IPS-20b (cell line): ENCODE measurements around the gene XBP1.

ENCODE experiments used
- H3K27ac ChIP-seq: one replicate; pipeline ENCODE4 v1.5.1; 2013; ENCODE audit warnings: low read length
- H3K27me3 ChIP-seq: 2 replicates; pipeline ENCODE4 v1.6.1; 2013; ENCODE audit warnings: mild to moderate bottlenecking, low read length, inconsistent platforms; ENCODE audit not compliant: insufficient read depth
- H3K36me3 ChIP-seq: 2 replicates; pipeline ENCODE4 v1.6.1; 2013; ENCODE audit warnings: low read depth, mild to moderate bottlenecking, inconsistent platforms, low read length, moderate library complexity; ENCODE audit not compliant: insufficient read depth
- H3K4me1 ChIP-seq: 2 replicates; pipeline ENCODE4 v1.6.1; 2013; ENCODE audit warnings: mild to moderate bottlenecking, control low read depth, inconsistent platforms, low read length, moderate library complexity; ENCODE audit not compliant: insufficient read depth
- H3K4me3 ChIP-seq: 2 replicates; pipeline ENCODE4 v1.5.1; 2013; ENCODE audit warnings: mild to moderate bottlenecking, low read length, inconsistent platforms
- H3K9ac ChIP-seq: 2 replicates; pipeline ENCODE4 v1.6.1; 2013; ENCODE audit warnings: low read depth, mild to moderate bottlenecking, inconsistent platforms, low read length, moderate library complexity
- H3K9me3 ChIP-seq: 2 replicates; pipeline ENCODE4 v1.6.1; 2013; ENCODE audit warnings: mild to moderate bottlenecking, low read depth, low read length, inconsistent platforms; ENCODE audit not compliant: insufficient read depth

Gene XBP1

DNA sequence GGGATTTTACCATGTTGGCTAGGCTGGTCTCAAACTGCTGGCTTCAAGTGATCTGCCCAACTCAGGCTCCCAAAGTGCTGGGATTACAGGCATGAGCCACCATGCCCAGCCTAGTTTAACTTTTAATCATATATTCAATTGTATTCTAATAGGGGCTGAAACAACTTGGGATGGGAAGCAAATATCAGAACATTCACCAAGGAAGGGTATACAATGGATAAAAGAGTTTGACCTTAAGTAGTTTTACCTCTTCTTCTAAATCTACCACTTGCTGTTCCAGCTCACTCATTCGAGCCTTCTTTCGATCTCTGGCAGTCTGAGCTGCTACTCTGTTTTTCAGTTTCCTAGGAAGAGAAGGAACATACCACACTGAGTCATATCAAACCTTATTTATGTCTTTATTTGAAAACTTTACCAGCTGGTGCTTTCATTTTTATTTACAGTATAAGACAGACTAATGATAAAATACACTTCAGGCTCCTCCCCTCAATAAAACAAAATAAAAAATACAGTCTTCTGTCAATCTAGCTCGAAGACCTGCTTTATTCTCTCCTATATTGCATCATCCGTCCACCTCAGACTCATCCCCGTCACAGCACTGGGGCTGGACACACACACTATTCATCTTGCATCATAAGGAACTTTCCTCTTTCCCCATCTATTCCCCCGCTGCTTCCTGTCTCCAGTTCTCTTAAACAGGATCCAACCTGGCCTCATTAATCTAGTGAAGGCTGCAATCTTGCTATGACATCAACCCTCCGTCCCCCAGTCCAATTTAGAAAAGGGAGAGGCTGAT is 1.4 kb downstream of the XBP1 start:
- peak overlapping the region; percentile 94 for H3K9ac ChIP-seq
- H3K4me3 ChIP-seq, result peak overlapping the region; percentile 89
- H3K4me1 ChIP-seq, result peaks cover 6% of the 10 kb centered on the region; the same call in 1 of the 2 replicates
- no peaks in the 10 kb centered on the region for H3K27me3 ChIP-seq
- no peaks in the 10 kb centered on the region for H3K9me3 ChIP-seq
- peak overlapping the region; percentile 50 for H3K27ac ChIP-seq
- peaks cover 49% of the 10 kb centered on the region for H3K36me3 ChIP-seq

DNA sequence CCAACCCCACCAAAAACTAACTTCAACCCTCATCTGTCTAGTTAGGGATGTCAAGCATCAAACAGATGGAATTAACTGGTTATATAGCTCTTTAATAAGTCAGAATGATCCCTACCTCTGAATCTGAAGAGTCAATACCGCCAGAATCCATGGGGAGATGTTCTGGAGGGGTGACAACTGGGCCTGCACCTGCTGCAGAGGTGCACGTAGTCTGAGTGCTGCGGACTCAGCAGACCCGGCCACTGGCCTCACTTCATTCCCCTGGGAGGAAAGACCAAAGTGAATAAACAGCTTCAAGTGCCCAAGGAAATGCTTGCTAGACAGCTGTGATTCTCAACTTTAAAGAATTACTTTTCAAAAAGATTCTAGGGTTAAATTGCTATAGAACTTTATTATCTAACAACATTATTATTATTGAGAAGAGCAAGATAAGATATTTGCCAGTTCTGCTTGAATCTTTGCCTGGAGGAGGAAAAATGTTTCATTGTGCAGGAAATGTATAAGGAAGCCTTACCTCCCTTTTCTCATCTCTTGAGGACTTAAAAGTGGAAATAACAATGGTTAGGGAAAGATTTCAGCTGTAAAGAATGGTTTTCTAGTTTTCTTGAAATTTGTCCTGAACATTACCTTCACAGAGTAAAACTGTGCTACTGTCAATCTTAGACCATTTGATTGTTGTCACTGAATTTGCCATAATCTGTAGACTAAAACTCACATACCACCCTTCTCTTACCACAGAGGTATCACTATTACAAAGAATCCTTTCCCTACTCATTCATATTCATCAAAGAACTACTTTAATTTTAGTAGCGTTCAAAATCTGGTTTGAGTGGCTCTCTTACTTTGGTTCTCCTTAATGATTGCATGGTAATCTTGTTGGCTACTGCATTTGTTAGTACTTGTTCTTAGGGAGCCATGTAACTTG is 4.2 kb downstream of the XBP1 start:
- no peaks in the 10 kb centered on the region for H3K9me3 ChIP-seq
- H3K9ac ChIP-seq, result no peak overlapping the region
- no peak overlapping the region for H3K4me3 ChIP-seq
- H3K27ac ChIP-seq, result no peak overlapping the region
- H3K27me3 ChIP-seq, result no peaks in the 10 kb centered on the region
- H3K36me3 ChIP-seq, result peaks cover 52% of the 10 kb centered on the region
- 0 out of 2 replicates have a peak, but pooled peaks cover 3% of the 10 kb centered on the region for H3K4me1 ChIP-seq

DNA sequence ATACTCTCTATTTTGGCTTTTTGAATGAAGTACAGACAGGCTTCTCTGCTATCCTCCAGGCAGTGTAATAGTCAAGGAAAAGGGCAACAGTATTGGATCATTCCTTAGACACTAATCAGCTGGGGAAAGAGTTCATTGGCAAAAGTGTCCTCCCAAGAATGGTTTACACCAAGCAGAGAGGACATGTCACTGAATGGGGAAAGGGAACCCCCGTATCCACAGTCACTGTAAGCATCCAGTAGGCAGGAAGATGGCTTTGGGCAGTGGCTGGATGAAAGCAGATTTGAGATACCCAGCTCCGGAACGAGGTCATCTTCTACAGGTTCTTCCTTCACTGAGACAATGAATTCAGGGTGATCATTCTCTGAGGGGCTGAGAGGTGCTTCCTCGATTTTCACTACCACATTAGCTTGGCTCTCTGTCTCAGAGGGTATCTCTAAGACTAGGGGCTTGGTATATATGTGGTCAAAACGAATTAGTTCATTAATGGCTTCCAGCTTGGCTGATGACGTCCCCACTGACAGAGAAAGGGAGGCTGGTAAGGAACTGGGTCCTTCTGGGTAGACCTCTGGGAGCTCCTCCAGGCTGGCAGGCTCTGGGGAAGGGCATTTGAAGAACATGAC is 5.2 kb downstream of the XBP1 start:
- H3K4me3 ChIP-seq, result no peak overlapping the region
- no peaks in the 10 kb centered on the region for H3K9me3 ChIP-seq
- H3K27me3 ChIP-seq, result no peaks in the 10 kb centered on the region
- H3K36me3 ChIP-seq, result peaks cover 52% of the 10 kb centered on the region
- H3K4me1 ChIP-seq, result 0 out of 2 replicates have a peak, but pooled peaks cover 3% of the 10 kb centered on the region
- no peak overlapping the region for H3K27ac ChIP-seq
- no peak overlapping the region for H3K9ac ChIP-seq

DNA sequence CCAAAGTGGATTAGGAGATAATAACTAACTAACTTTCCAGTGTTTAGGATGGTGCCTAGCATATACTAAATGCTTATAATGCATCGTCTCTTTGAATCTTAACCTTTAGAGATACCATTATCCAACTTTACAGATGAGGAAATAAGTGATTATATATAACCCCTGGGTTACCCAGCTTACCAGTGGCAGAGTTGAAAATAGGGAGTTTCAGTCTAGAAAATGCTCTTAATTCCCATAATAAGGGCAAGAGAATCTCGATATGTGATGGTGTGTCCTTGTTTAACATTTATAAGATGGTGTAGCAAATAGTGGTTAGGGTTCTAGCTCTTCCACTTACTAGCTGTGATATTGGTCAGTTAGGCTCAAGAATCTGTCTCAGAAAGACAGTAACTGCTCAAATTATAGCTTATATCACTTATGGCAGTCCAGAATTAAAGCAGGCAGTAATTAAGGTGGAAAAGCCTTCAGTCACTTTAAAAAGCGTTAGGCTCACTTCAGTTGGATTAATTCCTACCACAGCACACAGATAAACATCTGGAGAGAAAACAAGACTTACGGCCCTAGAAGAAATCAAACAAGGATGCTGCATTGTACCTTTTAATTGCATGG is 6.3 kb downstream of the XBP1 start:
- no peaks in the 10 kb centered on the region for H3K9me3 ChIP-seq
- H3K27ac ChIP-seq, result no peak overlapping the region
- no peak overlapping the region for H3K9ac ChIP-seq
- H3K4me3 ChIP-seq, result no peak overlapping the region
- H3K4me1 ChIP-seq, result 0 out of 2 replicates have a peak, but pooled peaks cover 3% of the 10 kb centered on the region
- H3K36me3 ChIP-seq, result peaks cover 52% of the 10 kb centered on the region
- no peaks in the 10 kb centered on the region for H3K27me3 ChIP-seq

DNA sequence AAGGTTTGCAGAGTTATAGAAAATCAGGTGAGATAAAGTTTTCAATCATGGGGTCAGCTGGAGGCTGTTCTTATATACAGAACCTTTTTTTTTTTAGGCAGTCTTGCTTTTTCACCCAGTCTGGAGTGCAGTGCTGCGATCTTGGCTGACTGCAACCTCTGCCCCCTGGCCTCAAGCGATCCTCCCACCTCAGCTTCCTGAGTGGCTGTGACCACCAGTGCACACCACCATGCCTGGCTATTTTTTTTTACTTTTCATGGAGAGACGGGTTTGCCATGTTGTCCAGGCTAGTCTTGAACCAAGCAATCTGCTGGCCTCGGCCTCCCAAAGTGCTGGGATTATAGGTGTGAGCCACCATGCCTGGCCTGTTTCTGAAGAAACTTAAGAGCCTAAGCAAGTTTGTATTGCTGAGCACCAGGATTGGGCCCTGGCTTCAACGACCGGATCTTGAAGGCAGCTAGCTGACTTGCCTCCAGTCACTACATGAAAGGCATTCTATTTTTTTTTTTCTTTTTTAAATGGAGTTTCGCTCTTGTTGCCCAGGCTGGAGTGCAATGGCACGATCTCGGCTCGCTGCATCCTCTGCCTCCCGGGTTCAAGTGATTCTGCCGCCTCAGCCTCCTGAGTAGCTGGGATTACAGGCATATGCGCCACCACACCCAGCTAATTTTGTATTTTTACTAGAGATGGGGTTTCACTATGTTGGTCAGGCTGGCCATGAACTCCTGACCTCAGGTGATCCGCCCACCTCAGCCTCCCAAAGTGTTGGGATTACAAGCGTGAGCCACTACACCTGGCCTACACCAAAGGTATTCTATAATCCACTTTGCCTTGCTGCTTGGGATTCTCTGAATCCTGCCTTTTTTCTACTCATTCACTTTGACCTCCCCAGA is 7.6 kb downstream of the XBP1 start:
- Histone ChIP-seq H3K9me3 (no peaks in the 10 kb centered on the region), H3K4me3 (no peak overlapping the region), H3K27ac (no peak overlapping the region), H3K36me3 (peaks cover 50% of the 10 kb centered on the region), H3K4me1 (no peaks in the 10 kb centered on the region), H3K27me3 (no peaks in the 10 kb centered on the region), H3K9ac (no peak overlapping the region)

DNA sequence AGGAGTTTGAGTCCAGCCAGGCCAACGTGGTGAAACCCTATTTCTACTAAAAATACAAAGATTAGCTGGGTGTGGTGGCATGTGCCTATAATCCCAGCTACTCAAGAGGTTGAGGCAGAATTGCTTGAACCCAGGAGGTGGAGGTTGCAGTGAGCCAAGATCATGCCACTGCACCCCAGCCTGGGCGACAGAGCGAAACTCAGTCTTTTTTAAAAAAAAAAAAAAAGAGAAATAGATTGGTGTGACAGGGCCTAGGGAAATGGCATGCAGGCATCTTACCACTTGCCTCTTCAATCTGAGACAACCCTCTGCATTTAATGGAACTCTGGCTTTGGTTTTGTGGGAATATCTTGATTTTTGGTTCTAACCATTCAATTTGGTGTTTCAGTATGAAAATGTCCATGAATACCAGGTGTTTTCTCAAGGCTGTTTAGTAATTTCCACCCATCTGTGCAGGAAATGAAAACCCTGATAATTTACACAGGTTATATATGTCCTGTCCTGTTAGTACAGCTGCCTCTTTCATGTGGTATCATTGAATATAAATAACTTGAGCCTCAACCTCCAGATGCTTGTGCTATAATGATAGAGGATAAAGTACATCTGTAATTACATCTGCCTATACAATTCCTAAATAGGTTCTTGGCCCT is 8.4 kb downstream of the XBP1 start:
- peaks cover 50% of the 10 kb centered on the region for H3K36me3 ChIP-seq
- H3K9me3 ChIP-seq, result no peaks in the 10 kb centered on the region
- H3K4me3 ChIP-seq, result no peak overlapping the region
- H3K4me1 ChIP-seq, result no peaks in the 10 kb centered on the region
- H3K9ac ChIP-seq, result no peak overlapping the region
- no peak overlapping the region for H3K27ac ChIP-seq
- no peaks in the 10 kb centered on the region for H3K27me3 ChIP-seq

DNA sequence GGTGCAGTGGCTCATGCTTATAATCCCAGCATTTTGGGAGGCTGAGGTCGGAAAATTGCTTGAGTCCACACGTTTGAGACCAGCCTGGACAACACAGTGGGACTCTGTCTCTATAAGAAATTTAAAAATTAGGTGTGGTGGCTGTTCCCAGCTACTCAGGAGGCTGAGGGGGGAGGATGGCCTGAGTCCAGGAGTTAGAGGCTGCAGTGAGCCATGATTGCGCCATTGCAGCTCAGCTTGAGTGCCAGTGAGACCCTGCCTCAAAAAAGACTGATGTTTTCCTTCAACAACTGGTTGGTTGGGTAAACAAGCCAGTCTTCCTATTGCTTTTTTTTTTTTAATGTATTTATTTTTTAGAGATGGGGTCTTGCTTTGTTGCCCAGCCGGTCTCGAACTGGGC is 9.2 kb downstream of the XBP1 start:
- H3K36me3 ChIP-seq, result peaks cover 50% of the 10 kb centered on the region
- H3K27me3 ChIP-seq, result no peaks in the 10 kb centered on the region
- H3K9me3 ChIP-seq, result no peaks in the 10 kb centered on the region
- no peak overlapping the region for H3K27ac ChIP-seq
- H3K9ac ChIP-seq, result no peak overlapping the region
- no peaks in the 10 kb centered on the region for H3K4me1 ChIP-seq
- H3K4me3 ChIP-seq, result no peak overlapping the region

DNA sequence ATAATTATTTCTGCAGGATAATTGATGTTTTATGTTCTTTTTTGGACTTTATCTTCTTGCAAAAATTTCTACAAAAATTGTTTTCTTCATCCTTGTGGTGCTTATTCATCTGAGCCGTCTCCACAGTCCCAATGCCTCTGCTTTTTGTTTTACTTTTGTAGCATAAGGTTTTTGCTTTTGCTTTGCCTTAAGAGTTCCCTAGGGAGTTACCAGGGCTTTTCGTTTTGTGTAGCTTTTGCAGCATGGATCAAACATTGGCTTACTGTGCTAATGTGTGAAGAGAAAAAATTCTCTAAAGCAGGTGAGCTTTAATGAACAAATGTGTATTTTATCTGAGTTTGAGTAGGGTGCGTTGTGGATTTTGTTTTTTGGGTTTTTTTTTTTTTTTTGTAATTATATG is 11.8 kb downstream of the XBP1 start:
- H3K9ac ChIP-seq, result no peak overlapping the region
- no peak overlapping the region for H3K4me3 ChIP-seq
- H3K9me3 ChIP-seq, result no peaks in the 10 kb centered on the region
- H3K4me1 ChIP-seq, result no peaks in the 10 kb centered on the region
- peaks cover 51% of the 10 kb centered on the region for H3K36me3 ChIP-seq
- no peaks in the 10 kb centered on the region for H3K27me3 ChIP-seq
- H3K27ac ChIP-seq, result no peak overlapping the region

DNA sequence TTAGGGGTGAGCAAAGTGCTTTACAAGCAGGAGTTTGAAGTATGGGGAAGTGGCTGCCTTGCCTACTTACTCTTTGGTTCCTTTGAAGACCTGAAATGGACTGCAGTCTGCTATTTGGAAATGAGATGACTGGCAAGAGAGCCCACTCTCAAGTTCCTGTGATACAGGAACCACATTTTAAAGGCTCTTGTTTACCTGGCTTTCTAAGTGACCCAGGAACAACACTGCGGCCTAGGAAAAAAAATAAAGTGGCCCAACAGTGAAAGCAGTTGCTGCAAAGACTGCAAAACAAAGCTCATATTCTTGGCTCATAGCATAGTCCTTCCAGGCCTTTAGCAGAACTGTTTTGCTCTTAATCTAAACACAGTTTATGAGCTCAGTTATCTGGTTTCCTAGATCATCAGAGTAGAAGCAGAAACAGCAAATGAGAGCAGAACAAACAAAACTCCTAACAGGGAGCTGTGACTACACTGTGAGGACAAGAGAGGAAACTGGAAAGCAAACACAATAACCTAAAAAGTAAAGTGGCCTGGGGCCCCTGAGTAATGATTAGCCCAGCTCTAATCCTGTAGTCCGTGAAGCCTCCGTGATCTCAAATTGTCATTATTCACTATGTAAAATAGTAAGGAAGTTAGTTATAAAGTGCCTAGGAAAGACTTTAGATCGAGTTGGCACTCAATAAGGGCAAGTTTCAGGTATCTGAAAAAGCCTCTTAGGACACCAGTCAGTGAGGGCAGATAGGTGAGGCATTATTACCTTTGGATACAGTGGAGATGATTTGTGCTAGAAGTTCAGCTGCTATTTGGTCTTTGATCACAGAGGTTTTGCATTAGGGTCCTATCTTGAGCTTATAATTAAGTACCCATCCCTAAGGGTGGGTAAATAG is 16.3 kb downstream of the XBP1 start:
- Histone ChIP-seq H3K4me3 (no peak overlapping the region), H3K9me3 (no peaks in the 10 kb centered on the region), H3K36me3 (peaks cover 91% of the 10 kb centered on the region), H3K4me1 (no peaks in the 10 kb centered on the region), H3K27ac (no peak overlapping the region), H3K9ac (no peak overlapping the region), H3K27me3 (no peaks in the 10 kb centered on the region)

DNA sequence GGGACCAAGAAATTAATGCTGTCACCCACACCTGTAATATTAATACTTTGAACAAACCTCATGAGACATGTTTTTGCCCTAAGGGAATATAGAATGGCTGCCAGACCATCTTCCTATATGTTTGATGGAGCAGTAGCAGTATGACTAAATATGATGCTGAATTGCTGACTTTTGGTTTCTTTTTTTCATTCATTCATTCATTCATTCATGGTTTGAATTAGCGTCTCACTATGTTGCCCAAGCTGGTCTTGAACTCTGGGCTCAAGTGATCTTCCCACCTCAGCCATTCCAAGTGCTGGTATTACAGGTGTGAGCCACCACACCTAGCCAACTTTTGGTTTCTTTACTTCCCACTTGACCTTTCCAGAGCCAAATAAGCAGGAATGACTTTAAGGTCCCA is 20.1 kb downstream of the XBP1 start:
- Histone ChIP-seq H3K4me3 (no peak overlapping the region), H3K36me3 (peaks cover 72% of the 10 kb centered on the region), H3K4me1 (no peaks in the 10 kb centered on the region), H3K9me3 (no peaks in the 10 kb centered on the region), H3K27me3 (no peaks in the 10 kb centered on the region), H3K27ac (no peak overlapping the region), H3K9ac (no peak overlapping the region)
